GM12878 (cell line): ENCODE data around the gene PHKB.

Experiments
- ATF7 ChIP-seq: fragments of 450-650 bp; IDR thresholded peaks from 2 replicates; pipeline ENCODE4 v1.6.1; 2016; ENCODE audit warnings: low read depth, mild to moderate bottlenecking
- BMI1 ChIP-seq: fragments of 450-650 bp; IDR thresholded peaks from 2 replicates; pipeline ENCODE4 v1.6.1; 2016; ENCODE audit warnings: mild to moderate bottlenecking, moderate library complexity, borderline replicate concordance
- STAT1 ChIP-seq: fragments of 450-650 bp; conservative IDR thresholded peaks from 2 replicates; pipeline ENCODE4 v1.6.1; 2014; ENCODE audit warnings: antibody characterized with exemption, mild to moderate bottlenecking
- TAF1 ChIP-seq: IDR thresholded peaks from 2 replicates; pipeline ENCODE4 v1.6.1; 2011; ENCODE audit warnings: mild to moderate bottlenecking, low read depth, low read length, borderline replicate concordance
- ZNF274 ChIP-seq: IDR thresholded peaks from one replicate; pipeline ENCODE4 v1.8.0; 2011; ENCODE audit not compliant: insufficient read length, insufficient read depth
- TF ChIP-seq, protein P1 (sequence below), 3 experiments: IDR thresholded peaks in 2 of 3; conservative IDR thresholded peaks in 1 of 3; 2 replicates each; pipeline ENCODE4 v1.5.1; 2011; ENCODE audit warnings: low read depth in 3 of 3, low read length in 3 of 3, mild to moderate bottlenecking in 3 of 3, control low read depth in 2 of 3, moderate library complexity in 2 of 3, inconsistent platforms in 1 of 3, mixed read lengths in 1 of 3; ENCODE audit not compliant: control insufficient read depth in 2 of 3, insufficient read depth in 1 of 3; ENCODE audit errors: extremely low read depth in 1 of 3

GRCh38 chr16:47460711-47461597 lies at the start of gene PHKB, which contains the start of gene ITFG1:
- TF ChIP-seq TAF1 (peak; percentile 93), BMI1 (no peak), ATF7 (no peak), STAT1 (no peak; the same call in 1 of the 2 replicates), ZNF274 (no peak)
- TF ChIP-seq, protein P1, sequence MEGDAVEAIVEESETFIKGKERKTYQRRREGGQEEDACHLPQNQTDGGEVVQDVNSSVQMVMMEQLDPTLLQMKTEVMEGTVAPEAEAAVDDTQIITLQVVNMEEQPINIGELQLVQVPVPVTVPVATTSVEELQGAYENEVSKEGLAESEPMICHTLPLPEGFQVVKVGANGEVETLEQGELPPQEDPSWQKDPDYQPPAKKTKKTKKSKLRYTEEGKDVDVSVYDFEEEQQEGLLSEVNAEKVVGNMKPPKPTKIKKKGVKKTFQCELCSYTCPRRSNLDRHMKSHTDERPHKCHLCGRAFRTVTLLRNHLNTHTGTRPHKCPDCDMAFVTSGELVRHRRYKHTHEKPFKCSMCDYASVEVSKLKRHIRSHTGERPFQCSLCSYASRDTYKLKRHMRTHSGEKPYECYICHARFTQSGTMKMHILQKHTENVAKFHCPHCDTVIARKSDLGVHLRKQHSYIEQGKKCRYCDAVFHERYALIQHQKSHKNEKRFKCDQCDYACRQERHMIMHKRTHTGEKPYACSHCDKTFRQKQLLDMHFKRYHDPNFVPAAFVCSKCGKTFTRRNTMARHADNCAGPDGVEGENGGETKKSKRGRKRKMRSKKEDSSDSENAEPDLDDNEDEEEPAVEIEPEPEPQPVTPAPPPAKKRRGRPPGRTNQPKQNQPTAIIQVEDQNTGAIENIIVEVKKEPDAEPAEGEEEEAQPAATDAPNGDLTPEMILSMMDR (IDR thresholded peaks at IDR 0.05 in 2 of 3, conservative IDR thresholded peaks at IDR 0.05 in 1 of 3; ENCODE audit: control insufficient read depth in 2 of 3, extremely low read depth in 1 of 3, insufficient read depth in 1 of 3, low read depth in 3 of 3, low read length in 3 of 3), result peak in 1 of 3 experiments; percentile 22; a peak in 1 of 6 replicates
